Calu3 (cell line): Measurements from ENCODE around the gene SLC25A25. TPM values are rescaled to one million over a fixed set of nuclear protein-coding genes. Genes with fewer than 3 reads are reported as not detected.
"Not testable (repeated sequence)": the region's sequence is repeated elsewhere in the genome, so short reads cannot be mapped to it uniquely, and the experiment has no call there.

ENCODE experiments used
- Bru-seq: library from RNA; stranded (reverse); fragments of 400-500 nt; gene quantifications from one replicate; lab custom pipeline; 2021; lab: Mats Ljungman, UMichigan
- BruChase-seq, 2 experiments: library from RNA; stranded (reverse); fragments of 400-500 nt; gene quantifications; one replicate each; lab custom pipeline; 2021; lab: Mats Ljungman, UMichigan
- BruUV-seq: library from RNA; stranded (reverse); fragments of 400-500 nt; replicated peaks from 2 replicates; lab custom pipeline; 2021; lab: Mats Ljungman, UMichigan
- CTCF ChIA-PET: fragments of 300-600 bp; sonication (Branson Sonifier 250); formaldehyde crosslinking; loops from one replicate; lab custom pipeline; 2022; ENCODE audit warnings: antibody characterized with exemption; lab: Charles Lee
- DNase-seq: peaks from one replicate; pipeline ENCODE4 v3.0.0; 2022
- H3K27ac Mint-ChIP-seq: one replicate; pipeline ENCODE4 v1.8.0; 2022; ENCODE audit warnings: mixed read lengths; ENCODE audit not compliant: unreplicated experiment
- H3K27me3 Mint-ChIP-seq: one replicate; pipeline ENCODE4 v1.8.0; 2022; ENCODE audit warnings: mixed read lengths; ENCODE audit not compliant: unreplicated experiment
- H3K36me3 Mint-ChIP-seq: one replicate; pipeline ENCODE4 v1.8.0; 2022; ENCODE audit warnings: mild to moderate bottlenecking, moderate library complexity, mixed read lengths; ENCODE audit not compliant: insufficient read depth, unreplicated experiment
- H3K4me1 Mint-ChIP-seq: one replicate; pipeline ENCODE4 v1.8.0; 2022; ENCODE audit warnings: mild to moderate bottlenecking, low read depth, mixed read lengths; ENCODE audit not compliant: unreplicated experiment
- H3K4me3 Mint-ChIP-seq: one replicate; pipeline ENCODE4 v1.8.0; 2022; ENCODE audit warnings: mild to moderate bottlenecking, low read depth, moderate library complexity, mixed read lengths; ENCODE audit not compliant: unreplicated experiment
- H3K9me3 Mint-ChIP-seq: one replicate; pipeline ENCODE4 v1.8.0; 2022; ENCODE audit warnings: low read depth, mixed read lengths; ENCODE audit not compliant: unreplicated experiment
- intact Hi-C: fragments of 100-400 bp; cut with micrococcal nuclease; formaldehyde crosslinking; loops from one replicate; pipeline ENCODE4 v1.10.0; 2022; ENCODE audit not compliant: unreplicated experiment
- long read RNA-seq: library from polyadenylated mRNA; stranded (forward); transcript quantifications from one replicate; pipeline ENCODE4 v2.0.0, GENCODE V29; 2022
- total RNA-seq: library from RNA; stranded (reverse); gene quantifications from 2 replicates; pipeline ENCODE4 v1.2.3, GENCODE V29; 2022
- TF ChIP-seq, protein P1 (sequence below): fragments of 200-600 bp; IDR thresholded peaks from one replicate; pipeline ENCODE4 v1.8.0; 2022; ENCODE audit warnings: antibody characterized with exemption; ENCODE audit not compliant: unreplicated experiment

SLC25A25 gene
- total RNA-seq (19.5 and 22.1 TPM in 2 replicates), Bru-seq, nascent RNA (percentile 76 among the genes with signal in this experiment), BruChase-seq, experiment 1, labeled RNA remaining after a 6-hour chase (percentile 63 among the genes with signal in this experiment), BruChase-seq, experiment 2, labeled RNA remaining after a 2-hour chase (percentile 63 among the genes with signal in this experiment)
- long read RNA-seq, transcript SLC25A25-203 (10 exons, 3,431 nt): major isoform, 7 of 21 reads
- long read RNA-seq, transcript SLC25A25-201 (10 exons, 3,474 nt): major isoform, 7 of 21 reads
- long read RNA-seq, partial matches to known transcripts: 2 of 21 reads
- long read RNA-seq, other reads (novel, unspliced or antisense): 5 of 21 reads

GRCh38 chr9:128067645-128068385, at the start of gene SLC25A25:
TSS of gene SLC25A25 (plus strand) at chr9:128068232. CDS start at chr9:128068320, 88 bp downstream.
- peak within 1 kb of the TSS; percentile 56 for H3K27ac Mint-ChIP-seq
- DNase-seq: peak; percentile 99
- TF ChIP-seq, protein P1, sequence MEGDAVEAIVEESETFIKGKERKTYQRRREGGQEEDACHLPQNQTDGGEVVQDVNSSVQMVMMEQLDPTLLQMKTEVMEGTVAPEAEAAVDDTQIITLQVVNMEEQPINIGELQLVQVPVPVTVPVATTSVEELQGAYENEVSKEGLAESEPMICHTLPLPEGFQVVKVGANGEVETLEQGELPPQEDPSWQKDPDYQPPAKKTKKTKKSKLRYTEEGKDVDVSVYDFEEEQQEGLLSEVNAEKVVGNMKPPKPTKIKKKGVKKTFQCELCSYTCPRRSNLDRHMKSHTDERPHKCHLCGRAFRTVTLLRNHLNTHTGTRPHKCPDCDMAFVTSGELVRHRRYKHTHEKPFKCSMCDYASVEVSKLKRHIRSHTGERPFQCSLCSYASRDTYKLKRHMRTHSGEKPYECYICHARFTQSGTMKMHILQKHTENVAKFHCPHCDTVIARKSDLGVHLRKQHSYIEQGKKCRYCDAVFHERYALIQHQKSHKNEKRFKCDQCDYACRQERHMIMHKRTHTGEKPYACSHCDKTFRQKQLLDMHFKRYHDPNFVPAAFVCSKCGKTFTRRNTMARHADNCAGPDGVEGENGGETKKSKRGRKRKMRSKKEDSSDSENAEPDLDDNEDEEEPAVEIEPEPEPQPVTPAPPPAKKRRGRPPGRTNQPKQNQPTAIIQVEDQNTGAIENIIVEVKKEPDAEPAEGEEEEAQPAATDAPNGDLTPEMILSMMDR: no peak
- intact Hi-C loops: no loop called here
- no TSS peak for BruUV-seq
- no peaks in the 10 kb centered on the region for H3K9me3 Mint-ChIP-seq
- H3K4me1 Mint-ChIP-seq: peaks cover 11% of the 10 kb centered on the region
- H3K27me3 Mint-ChIP-seq: no peaks in the 10 kb centered on the region
- peaks cover 22% of the 10 kb centered on the region for H3K36me3 Mint-ChIP-seq
- H3K4me3 Mint-ChIP-seq: no peak within 1 kb of the TSS
- CTCF ChIA-PET: interaction anchor here (0.6 to 2.1 kb wide), 4 partner anchors 11 to 60 kb away, joined by 3 to 11 read pairs (median 4); no protein-coding TSS in a partner anchor

- DNase-seq: no peak
- Mint-ChIP-seq H3K27ac (no peak overlapping the region), H3K4me3 (no peak overlapping the region), H3K9me3 (no peaks in the 10 kb centered on the region), H3K36me3 (no peaks in the 10 kb centered on the region), H3K4me1 (no peaks in the 10 kb centered on the region), H3K27me3 (no peaks in the 10 kb centered on the region)
- BruUV-seq: no TSS peak
- TF ChIP-seq, protein P1: no peak
- intact Hi-C loops: no loop called here
- CTCF ChIA-PET: interaction anchor here (1.1 kb wide), 1 partner anchor 78 kb away, joined by 4 read pairs; no protein-coding TSS in a partner anchor
These were observed 47.3 kb upstream of the SLC25A25 start for GRCh38 chr9:128020692-128021091.

DNA sequence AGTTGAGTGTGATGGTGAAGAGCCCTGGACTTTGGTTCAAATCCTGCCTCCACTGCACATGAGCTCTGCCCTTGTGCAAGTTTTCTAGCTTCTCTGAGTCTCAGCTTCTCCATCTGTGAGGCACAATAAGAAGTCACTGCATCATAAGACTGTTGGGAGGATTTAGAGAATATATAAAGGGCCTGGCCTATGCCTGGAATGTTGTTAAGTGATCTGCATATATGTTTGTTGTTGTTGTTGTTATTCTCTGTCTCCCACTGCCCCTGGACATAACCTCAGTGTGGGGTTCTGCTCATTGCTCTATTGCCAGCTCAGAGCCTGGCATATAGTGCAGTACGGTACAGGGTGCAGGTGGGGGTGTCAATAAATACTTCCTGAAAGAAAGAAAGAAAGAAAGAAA, 46.9 kb upstream of the SLC25A25 start:
- CTCF ChIA-PET: interaction anchor here (1.1 kb wide), 1 partner anchor 79 kb away, joined by 4 read pairs; no protein-coding TSS in a partner anchor
- H3K27ac Mint-ChIP-seq: no peak overlapping the region
- H3K27me3 Mint-ChIP-seq: no peaks in the 10 kb centered on the region
- TF ChIP-seq, protein P1: no peak
- no peaks in the 10 kb centered on the region for H3K4me1 Mint-ChIP-seq
- no peak for DNase-seq
- H3K4me3 Mint-ChIP-seq: no peak overlapping the region
- intact Hi-C loops: no loop called here
- no peaks in the 10 kb centered on the region for H3K9me3 Mint-ChIP-seq
- H3K36me3 Mint-ChIP-seq: no peaks in the 10 kb centered on the region
- BruUV-seq: no TSS peak

- Mint-ChIP-seq H3K36me3 (no peaks in the 10 kb centered on the region), H3K4me3 (no peak overlapping the region), H3K27ac (no peak overlapping the region), H3K9me3 (no peaks in the 10 kb centered on the region), H3K27me3 (no peaks in the 10 kb centered on the region), H3K4me1 (no peaks in the 10 kb centered on the region)
- no peak for DNase-seq
- TF ChIP-seq, protein P1: no peak
- BruUV-seq: no TSS peak
- CTCF ChIA-PET: no interaction called here
- intact Hi-C loops: no loop called here
These were observed 45.1 kb upstream of the SLC25A25 start for GRCh38 chr9:128022886-128023285.

- H3K4me3 Mint-ChIP-seq, CTCF ChIA-PET, BruUV-seq, H3K4me1 Mint-ChIP-seq, H3K9me3 Mint-ChIP-seq, H3K27ac Mint-ChIP-seq, intact Hi-C loops, H3K27me3 Mint-ChIP-seq, DNase-seq, H3K36me3 Mint-ChIP-seq: not testable (repeated sequence)
These were observed 44.4 kb upstream of the SLC25A25 start for GRCh38 chr9:128023671-128024070.
